Measurements from ENCODE around the gene PAIP2.
"Not testable (repeated sequence)": the region's sequence is repeated elsewhere in the genome, so short reads cannot be mapped to it uniquely, and the experiment has no call there.

Gene PAIP2

DNA sequence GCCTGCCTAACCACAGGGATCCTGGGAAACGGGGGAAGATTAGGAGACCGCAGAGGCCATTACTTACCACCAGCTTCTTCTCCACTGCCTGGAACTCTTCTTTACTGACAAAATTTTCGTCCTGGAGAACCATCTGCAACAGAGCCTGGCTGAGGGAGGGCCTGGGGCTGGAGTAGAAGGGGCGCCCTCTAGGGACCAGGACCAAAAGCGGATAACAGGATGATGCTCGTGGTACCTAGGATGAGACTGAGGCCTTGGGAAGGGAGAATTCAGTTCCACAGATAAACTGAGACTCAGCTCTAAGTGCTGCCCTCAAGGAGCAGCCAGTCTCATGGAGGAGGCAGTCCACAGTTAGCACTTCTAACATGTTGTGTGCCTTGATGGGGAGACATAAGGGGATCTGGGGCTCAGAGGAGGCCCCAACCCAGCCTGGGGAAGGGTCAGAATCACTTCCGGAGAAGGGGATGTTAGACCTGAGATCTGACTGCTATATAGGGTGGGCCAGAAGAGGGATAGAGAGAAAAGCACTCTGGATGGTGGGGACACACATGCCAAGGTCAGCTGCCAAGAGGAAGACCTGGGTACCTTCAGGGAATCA lies 61.0 kb downstream of the PAIP2 start:
- no peaks in the 10 kb centered on the region for H3K79me2 ChIP-seq (ENCODE audit: control insufficient read depth, insufficient read depth, low read length, unreplicated experiment)
- no peak overlapping the region for H3K27ac ChIP-seq (ENCODE audit: low read depth, low read length)
- H3K4me1 ChIP-seq (ENCODE audit: control insufficient read depth, insufficient read depth, low read length, unreplicated experiment), result peaks cover 11% of the 10 kb centered on the region
- H3K4me3 ChIP-seq (ENCODE audit: low read depth, low read length), result peak overlapping the region; percentile 75
- H3K36me3 ChIP-seq (ENCODE audit: insufficient read depth, low read length), result no peaks in the 10 kb centered on the region
- H2AFZ ChIP-seq (ENCODE audit: low read length, unreplicated experiment), result no peak overlapping the region
- H3K27me3 ChIP-seq (ENCODE audit: insufficient read depth, low read length), result no peaks in the 10 kb centered on the region

DNA sequence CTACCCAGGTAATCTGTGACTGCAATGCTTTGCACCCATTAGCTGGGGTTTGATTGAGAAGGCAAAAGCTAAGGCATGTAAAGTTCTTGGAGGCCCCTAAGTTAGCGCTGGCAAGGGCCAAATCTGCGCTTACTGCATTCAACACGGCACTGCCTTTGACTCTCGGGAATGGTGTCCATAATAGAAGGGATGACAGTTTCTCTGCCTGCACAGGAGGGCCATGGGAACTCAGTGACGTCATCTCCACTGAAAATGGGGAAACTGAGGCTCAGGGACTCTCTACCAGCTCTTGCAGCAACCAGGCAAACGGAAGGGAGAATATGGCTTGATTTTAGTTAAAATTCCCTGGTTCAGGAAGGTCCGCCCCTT lies 61.7 kb downstream of the PAIP2 start:
- H3K4me1 ChIP-seq (ENCODE audit: control insufficient read depth, insufficient read depth, low read length, unreplicated experiment), result peaks cover 11% of the 10 kb centered on the region
- no peaks in the 10 kb centered on the region for H3K36me3 ChIP-seq (ENCODE audit: insufficient read depth, low read length)
- peak overlapping the region; percentile 75 for H3K4me3 ChIP-seq (ENCODE audit: low read depth, low read length)
- H3K79me2 ChIP-seq (ENCODE audit: control insufficient read depth, insufficient read depth, low read length, unreplicated experiment), result no peaks in the 10 kb centered on the region
- H2AFZ ChIP-seq (ENCODE audit: low read length, unreplicated experiment), result peak overlapping the region; percentile 80
- peak overlapping the region; percentile 90 for H3K27ac ChIP-seq (ENCODE audit: low read depth, low read length)
- no peaks in the 10 kb centered on the region for H3K27me3 ChIP-seq (ENCODE audit: insufficient read depth, low read length)

- no peaks in the 10 kb centered on the region for H3K36me3 ChIP-seq (ENCODE audit: insufficient read depth, low read length)
- no peaks in the 10 kb centered on the region for H3K79me2 ChIP-seq (ENCODE audit: control insufficient read depth, insufficient read depth, low read length, unreplicated experiment)
- peak within 1 kb of the TSS; percentile 84 for H2AFZ ChIP-seq (ENCODE audit: low read length, unreplicated experiment)
- peak within 1 kb of the TSS; percentile 90 for H3K27ac ChIP-seq (ENCODE audit: low read depth, low read length)
- H3K27me3 ChIP-seq (ENCODE audit: insufficient read depth, low read length), result no peaks in the 10 kb centered on the region
- H3K4me1 ChIP-seq (ENCODE audit: control insufficient read depth, insufficient read depth, low read length, unreplicated experiment), result peaks cover 11% of the 10 kb centered on the region
- H3K4me3 ChIP-seq (ENCODE audit: low read depth, low read length), result peak within 1 kb of the TSS; percentile 75
Observed at GRCh38 chr5:139403787-139404483, 62.3 kb downstream of the PAIP2 start, which contains the start of gene SPATA24. TSS of gene SPATA24 (minus strand) at chr5:139404089. CDS start at chr5:139404060, 29 bp downstream.

DNA sequence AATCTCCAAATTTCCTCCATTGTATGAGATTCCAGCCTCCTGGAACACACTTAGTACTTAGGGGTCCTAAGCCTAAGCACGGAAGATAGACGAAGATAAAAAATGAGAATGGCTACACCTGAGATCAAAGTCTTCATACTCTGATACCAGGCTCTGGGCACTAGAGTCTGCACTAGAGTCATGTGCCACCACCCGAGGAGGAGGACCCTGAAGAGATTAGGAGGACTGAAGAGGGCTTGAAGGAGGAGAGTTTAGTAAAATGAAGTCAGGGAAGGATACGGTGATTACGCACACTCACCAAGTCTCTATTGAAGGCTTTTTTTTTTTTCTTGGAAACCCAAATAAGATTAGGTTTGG lies 62.8 kb downstream of the PAIP2 start:
- Histone ChIP-seq H3K79me2 (ENCODE audit: control insufficient read depth, insufficient read depth, low read length, unreplicated experiment) (no peaks in the 10 kb centered on the region), H3K36me3 (ENCODE audit: insufficient read depth, low read length) (no peaks in the 10 kb centered on the region), H3K4me1 (ENCODE audit: control insufficient read depth, insufficient read depth, low read length, unreplicated experiment) (peaks cover 11% of the 10 kb centered on the region), H2AFZ (ENCODE audit: low read length, unreplicated experiment) (peak overlapping the region; percentile 84), H3K4me3 (ENCODE audit: low read depth, low read length) (peak overlapping the region; percentile 75), H3K27ac (ENCODE audit: low read depth, low read length) (peak overlapping the region; percentile 90), H3K27me3 (ENCODE audit: insufficient read depth, low read length) (no peaks in the 10 kb centered on the region)

DNA sequence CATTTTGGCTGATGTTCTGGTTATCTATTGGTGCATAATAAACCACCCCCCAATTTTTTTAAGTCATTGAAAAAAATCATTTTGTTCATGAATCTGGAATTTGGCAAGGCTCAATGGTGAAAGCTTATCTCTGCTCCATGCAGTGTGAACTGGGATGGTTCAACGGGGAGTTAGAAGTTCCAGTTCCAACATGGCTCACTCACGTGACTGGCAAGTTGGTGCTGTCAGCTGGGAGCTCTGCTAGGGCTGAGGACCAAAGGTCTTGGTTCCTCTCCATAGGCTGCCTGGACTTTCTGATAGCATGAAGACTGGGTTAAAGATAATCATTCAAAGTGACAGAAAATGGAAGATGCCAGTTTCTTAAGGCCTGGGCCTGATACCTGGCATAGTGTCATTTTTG lies 65.3 kb downstream of the PAIP2 start:
- Histone ChIP-seq H3K36me3 (ENCODE audit: insufficient read depth, low read length) (no peaks in the 10 kb centered on the region), H3K4me3 (ENCODE audit: low read depth, low read length) (no peak overlapping the region), H3K79me2 (ENCODE audit: control insufficient read depth, insufficient read depth, low read length, unreplicated experiment) (no peaks in the 10 kb centered on the region), H3K4me1 (ENCODE audit: control insufficient read depth, insufficient read depth, low read length, unreplicated experiment) (peaks cover 11% of the 10 kb centered on the region), H2AFZ (ENCODE audit: low read length, unreplicated experiment) (no peak overlapping the region), H3K27ac (ENCODE audit: low read depth, low read length) (no peak overlapping the region), H3K27me3 (ENCODE audit: insufficient read depth, low read length) (no peaks in the 10 kb centered on the region)

DNA sequence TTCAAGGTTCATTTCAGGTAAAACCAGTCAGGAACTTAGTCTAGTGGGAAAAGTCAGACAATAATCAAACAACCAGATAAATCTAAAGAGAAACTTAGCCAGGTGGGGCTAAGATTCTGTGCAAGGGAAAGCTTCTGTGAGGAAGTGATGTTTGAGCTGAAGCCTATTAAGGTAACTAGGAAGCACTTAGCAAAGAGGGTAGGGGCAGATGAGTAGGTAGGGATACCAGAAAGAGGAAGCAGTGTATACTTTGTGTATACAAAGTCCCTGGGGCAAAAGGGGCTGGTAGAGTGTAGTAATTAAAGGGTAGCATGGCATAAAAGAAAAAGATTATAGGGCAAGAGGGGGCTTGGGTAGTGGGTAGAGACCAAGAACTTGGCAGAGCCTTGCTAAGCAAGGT lies 65.9 kb downstream of the PAIP2 start:
- no peak overlapping the region for H2AFZ ChIP-seq (ENCODE audit: low read length, unreplicated experiment)
- H3K79me2 ChIP-seq (ENCODE audit: control insufficient read depth, insufficient read depth, low read length, unreplicated experiment), result no peaks in the 10 kb centered on the region
- H3K4me1 ChIP-seq (ENCODE audit: control insufficient read depth, insufficient read depth, low read length, unreplicated experiment), result peaks cover 11% of the 10 kb centered on the region
- no peaks in the 10 kb centered on the region for H3K36me3 ChIP-seq (ENCODE audit: insufficient read depth, low read length)
- no peak overlapping the region for H3K4me3 ChIP-seq (ENCODE audit: low read depth, low read length)
- H3K27ac ChIP-seq (ENCODE audit: low read depth, low read length), result no peak overlapping the region
- H3K27me3 ChIP-seq (ENCODE audit: insufficient read depth, low read length), result no peaks in the 10 kb centered on the region

- H3K4me3 ChIP-seq (ENCODE audit: low read depth, low read length), result no peak overlapping the region
- H3K27me3 ChIP-seq (ENCODE audit: insufficient read depth, low read length), result no peaks in the 10 kb centered on the region
- no peak overlapping the region for H3K27ac ChIP-seq (ENCODE audit: low read depth, low read length)
- no peaks in the 10 kb centered on the region for H3K36me3 ChIP-seq (ENCODE audit: insufficient read depth, low read length)
- H3K4me1 ChIP-seq (ENCODE audit: control insufficient read depth, insufficient read depth, low read length, unreplicated experiment), result peaks cover 6% of the 10 kb centered on the region
- no peaks in the 10 kb centered on the region for H3K79me2 ChIP-seq (ENCODE audit: control insufficient read depth, insufficient read depth, low read length, unreplicated experiment)
- H2AFZ ChIP-seq (ENCODE audit: low read length, unreplicated experiment), result no peak overlapping the region
Observed at GRCh38 chr5:139408191-139408590, 66.5 kb downstream of the PAIP2 start.

DNA sequence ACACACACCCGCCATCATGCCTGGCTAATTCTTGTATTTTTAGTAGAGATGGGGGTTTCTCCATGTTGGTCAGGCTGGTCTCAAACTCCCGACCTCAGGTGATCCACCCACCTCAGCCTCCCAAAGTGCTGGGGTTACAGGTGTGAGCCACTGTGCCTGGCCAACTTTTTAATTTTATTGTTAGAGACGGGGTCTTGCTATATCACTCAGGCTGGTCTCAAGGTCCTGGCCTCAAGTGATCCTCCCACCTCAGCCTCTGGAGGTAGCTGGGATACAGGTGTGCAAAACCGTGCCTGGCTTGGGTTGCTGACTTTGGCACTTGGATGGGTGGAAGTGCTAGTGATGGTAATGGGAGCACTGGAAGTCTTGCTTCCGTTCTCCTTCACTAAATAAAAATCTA lies 67.5 kb downstream of the PAIP2 start:
- H2AFZ ChIP-seq (ENCODE audit: low read length, unreplicated experiment); H3K36me3 ChIP-seq (ENCODE audit: insufficient read depth, low read length); H3K27ac ChIP-seq (ENCODE audit: low read depth, low read length); H3K79me2 ChIP-seq (ENCODE audit: control insufficient read depth, insufficient read depth, low read length, unreplicated experiment); H3K4me3 ChIP-seq (ENCODE audit: low read depth, low read length); H3K4me1 ChIP-seq (ENCODE audit: control insufficient read depth, insufficient read depth, low read length, unreplicated experiment); H3K27me3 ChIP-seq (ENCODE audit: insufficient read depth, low read length): not testable (repeated sequence)

- Histone ChIP-seq H2AFZ (ENCODE audit: low read length, unreplicated experiment) (no peak overlapping the region), H3K79me2 (ENCODE audit: control insufficient read depth, insufficient read depth, low read length, unreplicated experiment) (no peaks in the 10 kb centered on the region), H3K4me3 (ENCODE audit: low read depth, low read length) (no peak overlapping the region), H3K4me1 (ENCODE audit: control insufficient read depth, insufficient read depth, low read length, unreplicated experiment) (no peaks in the 10 kb centered on the region), H3K36me3 (ENCODE audit: insufficient read depth, low read length) (no peaks in the 10 kb centered on the region), H3K27ac (ENCODE audit: low read depth, low read length) (no peak overlapping the region), H3K27me3 (ENCODE audit: insufficient read depth, low read length) (no peaks in the 10 kb centered on the region)
Observed at GRCh38 chr5:139410121-139410992, 68.7 kb downstream of the PAIP2 start.

DNA sequence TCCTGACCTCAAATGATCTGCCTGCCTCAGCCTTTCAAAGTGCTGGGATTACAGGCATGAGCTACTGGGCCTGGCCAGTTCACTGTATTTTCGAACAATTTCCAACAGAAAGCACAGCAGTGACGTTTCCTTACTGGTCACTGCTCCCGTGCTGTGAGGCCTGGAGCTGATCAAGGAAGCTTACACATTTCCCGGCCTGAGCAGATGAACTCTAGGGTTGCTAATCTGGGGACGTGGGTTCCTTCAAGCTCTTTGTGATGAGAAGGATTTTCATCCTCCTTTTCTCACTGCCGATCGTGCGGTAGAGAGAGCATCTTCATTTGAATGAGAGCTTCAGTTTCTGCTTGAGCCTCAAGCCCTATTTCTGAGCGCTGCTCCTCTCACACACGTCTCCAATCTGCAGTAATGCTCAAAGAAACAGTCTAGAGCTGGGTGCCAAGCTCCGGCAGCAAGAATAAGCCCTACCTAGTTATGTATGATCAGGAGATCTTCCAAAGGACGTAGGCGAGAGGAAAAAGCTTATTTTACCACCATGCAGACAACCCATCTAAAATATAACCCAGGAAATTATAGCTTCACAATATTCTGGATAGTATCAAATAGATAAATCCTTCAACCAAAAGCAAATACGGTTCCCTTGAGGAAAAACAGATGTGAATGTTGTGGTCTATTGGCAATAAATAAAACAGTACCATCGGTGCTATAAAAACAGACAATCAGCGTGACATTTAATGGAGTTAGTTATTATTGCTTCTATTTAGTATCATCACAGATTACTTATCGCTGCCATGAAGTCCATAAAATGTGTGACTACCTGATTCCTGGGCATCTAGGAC lies 69.6 kb downstream of the PAIP2 start:
- H2AFZ ChIP-seq (ENCODE audit: low read length, unreplicated experiment), result no peak overlapping the region
- no peak overlapping the region for H3K27ac ChIP-seq (ENCODE audit: low read depth, low read length)
- H3K27me3 ChIP-seq (ENCODE audit: insufficient read depth, low read length), result no peaks in the 10 kb centered on the region
- no peaks in the 10 kb centered on the region for H3K36me3 ChIP-seq (ENCODE audit: insufficient read depth, low read length)
- no peaks in the 10 kb centered on the region for H3K4me1 ChIP-seq (ENCODE audit: control insufficient read depth, insufficient read depth, low read length, unreplicated experiment)
- H3K79me2 ChIP-seq (ENCODE audit: control insufficient read depth, insufficient read depth, low read length, unreplicated experiment), result no peaks in the 10 kb centered on the region
- H3K4me3 ChIP-seq (ENCODE audit: low read depth, low read length), result no peak overlapping the region
